HG02798 (cell line): ENCODE measurements around the gene TBC1D9B.

ENCODE experiments used
- ATAC-seq: cut with Tn5 transposase; IDR thresholded peaks from one replicate; pipeline ENCODE4 v1.9.1; 2021; ENCODE audit warnings: mild to moderate bottlenecking; ENCODE audit not compliant: unreplicated experiment, poor library complexity

The TBC1D9B gene

GRCh38 chr5:179887095-179887494, 20.6 kb downstream of the TBC1D9B start:
- no peak for ATAC-seq

GRCh38 chr5:179886190-179886911, 21.3 kb downstream of the TBC1D9B start:
- no peak for ATAC-seq

GRCh38 chr5:179885491-179886090, 22.1 kb downstream of the TBC1D9B start:
- ATAC-seq = no peak

GRCh38 chr5:179883163-179883562, 24.5 kb downstream of the TBC1D9B start:
- ATAC-seq = no peak

GRCh38 chr5:179882338-179882737, 25.4 kb downstream of the TBC1D9B start:
- no peak for ATAC-seq

GRCh38 chr5:179880848-179881590, 26.7 kb downstream of the TBC1D9B start:
- ATAC-seq = no peak

- no peak for ATAC-seq
These were observed 27.5 kb downstream of the TBC1D9B start for GRCh38 chr5:179880066-179880650.

GRCh38 chr5:179879690-179880010, 28.0 kb downstream of the TBC1D9B start:
- no peak for ATAC-seq

GRCh38 chr5:179879003-179879689, 28.6 kb downstream of the TBC1D9B start:
- ATAC-seq = no peak

GRCh38 chr5:179878222-179879002, 29.3 kb downstream of the TBC1D9B start:
- ATAC-seq = no peak

- ATAC-seq = no peak
These were observed 31.1 kb downstream of the TBC1D9B start for GRCh38 chr5:179876610-179876952.

- no peak for ATAC-seq
These were observed 31.7 kb downstream of the TBC1D9B start for GRCh38 chr5:179875741-179876609.

- ATAC-seq = no peak
These were observed 33.0 kb downstream of the TBC1D9B start for GRCh38 chr5:179874536-179875292.

GRCh38 chr5:179874136-179874535, 33.6 kb downstream of the TBC1D9B start:
- no peak for ATAC-seq

GRCh38 chr5:179873588-179874110, 34.0 kb downstream of the TBC1D9B start:
- ATAC-seq = no peak

GRCh38 chr5:179872828-179873575, 34.7 kb downstream of the TBC1D9B start:
- ATAC-seq = no peak

GRCh38 chr5:179872055-179872827, 35.5 kb downstream of the TBC1D9B start:
- no peak for ATAC-seq
